ENCODE data around the gene EIF2B2. TPM values are rescaled to one million over a fixed set of nuclear protein-coding genes. Genes with fewer than 3 reads are reported as not detected.

EIF2B2 gene
- total RNA-seq, 4 donors from 2014 or later = 47.0 to 94.8 (median 69.3) TPM

- intact Hi-C loops (cut with DNase I) = no loop called here
- Histone ChIP-seq H3K4me3 (replicated peaks in 1 of 3) (peak overlapping the region in 1 of 3 donors; percentile 75), H3K9me3 (no peaks in the 10 kb centered on the region), H3K27me3 (no peaks in the 10 kb centered on the region), H3K27ac (peak overlapping the region in 1 of 3 donors; percentile 90), H3K4me1 (peaks cover 37 to 62% of the 10 kb centered on the region in 2 donors), H3K36me3 (no peaks in the 10 kb centered on the region)
- TF ChIP-seq POLR2A (IDR thresholded peaks at IDR 0.05) (no peak), CTCF (IDR thresholded peaks at IDR 0.05) (no peak)
- DNase-seq = no peak
- WGBS, 2 donors = 79 to 81% methylated on average over 9 of the region's 9 CpGs
Observed at GRCh38 chr14:74956027-74956279, 46.8 kb upstream of the EIF2B2 start.

- no peaks in the 10 kb centered on the region for H3K36me3 ChIP-seq
- peaks cover 34 to 57% of the 10 kb centered on the region in 2 donors for H3K4me1 ChIP-seq
- DNase-seq = no peak
- H3K27ac ChIP-seq = peak overlapping the region in 1 of 3 donors; percentile 90
- H3K9me3 ChIP-seq = no peaks in the 10 kb centered on the region
- H3K27me3 ChIP-seq = no peaks in the 10 kb centered on the region
- WGBS, 2 donors = 79 to 90% methylated on average over 10 to 19 of the region's 24 CpGs
- H3K4me3 ChIP-seq (replicated peaks in 1 of 3) = no peak overlapping the region
- TF ChIP-seq CTCF (IDR thresholded peaks at IDR 0.05) (no peak), POLR2A (IDR thresholded peaks at IDR 0.05) (no peak)
- intact Hi-C loops (cut with DNase I) = no loop called here
Observed at GRCh38 chr14:74956280-74957072, 46.2 kb upstream of the EIF2B2 start.

- H3K27me3 ChIP-seq = no peaks in the 10 kb centered on the region
- peak; percentile 50 to 60 for DNase-seq
- H3K4me1 ChIP-seq = peaks cover 12 to 37% of the 10 kb centered on the region in 2 donors
- TF ChIP-seq POLR2A (IDR thresholded peaks at IDR 0.05) = no peak
- 53 to 60% methylated on average over 5 of the region's 5 CpGs for WGBS, 2 donors
- H3K27ac ChIP-seq = no peak overlapping the region
- H3K9me3 ChIP-seq = no peaks in the 10 kb centered on the region
- intact Hi-C loops (cut with DNase I) = no loop called here
- no peak overlapping the region for H3K4me3 ChIP-seq (replicated peaks in 1 of 3)
- no peaks in the 10 kb centered on the region for H3K36me3 ChIP-seq
Observed at GRCh38 chr14:74959596-74960180, 43.0 kb upstream of the EIF2B2 start.

- Histone ChIP-seq H3K4me1 (peaks cover 12 to 29% of the 10 kb centered on the region in 2 donors), H3K27me3 (no peaks in the 10 kb centered on the region), H3K9me3 (no peaks in the 10 kb centered on the region), H3K4me3 (replicated peaks in 1 of 3) (no peak overlapping the region), H3K36me3 (no peaks in the 10 kb centered on the region), H3K27ac (no peak overlapping the region)
- no peak for DNase-seq
- WGBS, 2 donors = 83 to 90% methylated on average over 4 of the region's 4 CpGs
- no peak for TF ChIP-seq POLR2A (IDR thresholded peaks at IDR 0.05)
- TF ChIP-seq CTCF (IDR thresholded peaks at IDR 0.05) = no peak
- intact Hi-C loops (cut with DNase I) = no loop called here
Observed at GRCh38 chr14:74960736-74961135, 42.0 kb upstream of the EIF2B2 start.

GRCh38 chr14:74961238-74961911 lies 41.3 kb upstream of the EIF2B2 start:
- TF ChIP-seq CTCF (IDR thresholded peaks at IDR 0.05) (no peak), POLR2A (IDR thresholded peaks at IDR 0.05) (no peak)
- DNase-seq = no peak
- intact Hi-C loops (cut with DNase I) = no loop called here
- Histone ChIP-seq H3K9me3 (no peaks in the 10 kb centered on the region), H3K4me1 (peaks cover 12 to 22% of the 10 kb centered on the region in 2 donors), H3K36me3 (no peaks in the 10 kb centered on the region), H3K27ac (no peak overlapping the region), H3K27me3 (no peaks in the 10 kb centered on the region), H3K4me3 (replicated peaks in 1 of 3) (no peak overlapping the region)
- WGBS, 2 donors = 85 to 87% methylated on average over 5 of the region's 5 CpGs
